ENCODE data around the gene PEX14. TPM values are rescaled to one million over a fixed set of nuclear protein-coding genes. Genes with fewer than 3 reads are reported as not detected.

The PEX14 gene
- total and polyA plus RNA-seq, 11 donors, result 14.9 to 28.7 (median 20.4) TPM

- 73 to 78% (median 77%) methylated on average over 8 of the region's 8 CpGs for WGBS, 4 donors
- DNase-seq (no peak), ATAC-seq (peak in 3 of 4 donors; percentile 18 to 41 (median 40))
- Histone ChIP-seq H3K36me3 (no peaks in the 10 kb centered on the region), H3K27ac (peak overlapping the region in 1 of 12 donors; percentile 51), H3K4me3 (no peak overlapping the region), H3K9me3 (no peaks in the 10 kb centered on the region), H3K4me1 (peaks cover 5 to 61% (median 34%) of the 10 kb centered on the region in 12 donors), H3K27me3 (no peaks in the 10 kb centered on the region)
- intact Hi-C loops (cut with DNase I), result loop anchor here in 8 of 10 donors (5.0 to 10.0 kb wide), 7 partner anchors 120 to 430 kb away; partner anchors contain the start of gene CASZ1 (in 1 of the 8)
- TF ChIP-seq POLR2A (IDR thresholded peaks at IDR 0.05) (no peak), CTCF (IDR thresholded peaks at IDR 0.05) (peak in 11 of 12 donors; percentile 31 to 64 (median 53))
Observed at GRCh38 chr1:10514490-10515235, 39.9 kb downstream of the PEX14 start.

- ATAC-seq, result no peak
- peak overlapping the region in 1 of 12 donors; percentile 51 for H3K27ac ChIP-seq
- TF ChIP-seq CTCF (IDR thresholded peaks at IDR 0.05) (no peak), POLR2A (IDR thresholded peaks at IDR 0.05) (no peak)
- no peak overlapping the region for H3K4me3 ChIP-seq
- 75 to 80% (median 78%) methylated on average over 10 of the region's 10 CpGs for WGBS, 4 donors
- H3K27me3 ChIP-seq, result no peaks in the 10 kb centered on the region
- H3K36me3 ChIP-seq, result no peaks in the 10 kb centered on the region
- intact Hi-C loops (cut with DNase I), result loop anchor here in 7 of 10 donors (5.0 to 10.0 kb wide), 7 partner anchors 119 to 429 kb away; partner anchors contain the start of gene CASZ1 (in 1 of the 7)
- DNase-seq, result no peak
- peaks cover 4 to 53% (median 28%) of the 10 kb centered on the region in 12 donors for H3K4me1 ChIP-seq
- H3K9me3 ChIP-seq, result no peaks in the 10 kb centered on the region
Observed at GRCh38 chr1:10515301-10515975, 40.7 kb downstream of the PEX14 start.

- intact Hi-C loops (cut with DNase I), result loop anchor here in 7 of 10 donors (5.0 to 10.0 kb wide), 7 partner anchors 119 to 429 kb away; partner anchors contain the start of gene CASZ1 (in 1 of the 7)
- 78 to 88% (median 86%) methylated on average over 6 of the region's 6 CpGs for WGBS, 4 donors
Observed at GRCh38 chr1:10515976-10516750, 41.4 kb downstream of the PEX14 start.

More at GRCh38 chr1:10515976-10516750, 41.4 kb downstream of the PEX14 start:
- Histone ChIP-seq H3K9me3 (no peaks in the 10 kb centered on the region), H3K27me3 (no peaks in the 10 kb centered on the region), H3K4me1 (peaks cover 0 to 46% (median 20%) of the 10 kb centered on the region in 12 donors), H3K4me3 (no peak overlapping the region), H3K36me3 (no peaks in the 10 kb centered on the region), H3K27ac (no peak overlapping the region)
- ATAC-seq (no peak), DNase-seq (no peak)
- TF ChIP-seq POLR2A (IDR thresholded peaks at IDR 0.05) (no peak), CTCF (IDR thresholded peaks at IDR 0.05) (no peak)

Data from heart left ventricle (tissue), 16 donors.